Measurements from ENCODE around the gene MBP.

DNA sequence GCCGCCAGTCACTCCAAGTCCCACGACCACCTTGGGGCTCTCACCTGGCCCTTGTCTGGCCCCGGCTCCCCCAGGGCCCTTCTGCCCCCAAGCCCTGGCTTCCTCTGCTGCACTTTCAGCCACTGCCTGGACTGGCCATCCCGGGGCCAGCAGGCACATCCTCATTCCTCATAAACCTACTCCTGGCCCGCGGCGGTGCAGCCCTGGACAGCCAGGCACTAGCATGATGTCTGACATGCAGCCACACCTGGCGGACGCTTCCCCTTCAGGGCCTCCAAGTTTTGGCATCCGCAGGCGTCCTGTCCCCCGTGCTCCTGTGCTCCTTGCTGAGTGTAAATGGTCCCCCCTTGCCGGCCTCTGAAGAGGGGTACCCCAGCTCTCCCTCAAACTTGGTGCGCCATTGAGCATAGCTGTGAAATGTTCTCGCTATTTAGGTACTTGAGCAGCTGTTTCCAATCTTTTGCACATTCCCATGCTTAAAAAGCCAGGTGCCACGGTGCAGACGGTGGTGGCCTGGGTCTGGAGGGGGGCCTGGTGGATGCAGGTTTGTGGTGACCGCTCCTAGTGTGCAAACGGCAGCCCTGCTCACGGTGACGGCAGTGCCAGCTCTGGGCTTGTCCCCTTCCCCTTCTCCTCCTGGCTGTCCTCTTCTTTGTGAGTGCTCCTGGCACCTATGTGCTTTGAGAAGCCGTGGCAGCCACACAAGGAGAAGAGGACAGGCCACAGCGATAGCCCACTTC is 123.8 kb downstream of the MBP start:
- TF ChIP-seq FOXK2 (IDR thresholded peaks at IDR 0.05) = no peak
- no peak for TF ChIP-seq HDGF (IDR thresholded peaks at IDR 0.05; ENCODE audit: borderline replicate concordance)
- no peak for TF ChIP-seq BHLHE40 (IDR thresholded peaks at IDR 0.05; ENCODE audit: borderline replicate concordance)
- TF ChIP-seq ELF4 (IDR thresholded peaks at IDR 0.05) = no peak
- no peak for TF ChIP-seq SP1 (IDR thresholded peaks at IDR 0.05)
- TF ChIP-seq TARDBP (IDR thresholded peaks at IDR 0.05) = no peak
- no peak for TF ChIP-seq FOXA1 (IDR thresholded peaks at IDR 0.05)
- TF ChIP-seq LEF1 (IDR thresholded peaks at IDR 0.05; ENCODE audit: borderline replicate concordance) = no peak
- no peak for TF ChIP-seq ZNF384 (IDR thresholded peaks at IDR 0.05)
- TF ChIP-seq SUZ12 (IDR thresholded peaks at IDR 0.05) = no peak
- TF ChIP-seq PKNOX1 (IDR thresholded peaks at IDR 0.05) = no peak
- TF ChIP-seq L3MBTL2 (conservative IDR thresholded peaks at IDR 0.05) = no peak
